GM11168 (cell line): Measurements from ENCODE around the gene ISX.
"Not testable (repeated sequence)": the region's sequence is repeated elsewhere in the genome, so short reads cannot be mapped to it uniquely, and the experiment has no call there.

Experiments used
- in situ Hi-C: fragments of 300-500 bp; cut with MboI; formaldehyde crosslinking; loops from one replicate; pipeline ENCODE4 v1.12.0; 2022; ENCODE audit warnings: low sequenced_read_pairs; ENCODE audit not compliant: unreplicated experiment

The ISX gene

DNA sequence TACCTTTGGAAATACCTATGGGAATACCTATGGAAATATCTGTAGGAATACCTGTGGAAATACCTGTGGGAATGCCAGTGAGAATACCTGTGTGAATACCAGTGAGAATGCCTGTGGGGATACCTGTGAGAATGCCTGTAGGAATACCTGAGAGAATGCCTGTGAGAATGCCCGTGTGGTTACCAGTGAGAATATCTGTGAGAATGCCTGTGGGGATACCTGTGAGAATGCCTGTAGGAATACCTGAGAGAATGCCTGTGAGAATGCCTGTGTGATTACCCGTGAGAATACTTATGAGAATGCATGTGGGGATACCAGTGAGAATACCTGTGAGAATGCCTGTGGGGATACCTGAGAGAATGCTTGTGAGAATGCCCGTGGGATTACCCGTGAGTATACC, 15.9 kb upstream of the ISX start:
- in situ Hi-C loops = not testable (repeated sequence)

DNA sequence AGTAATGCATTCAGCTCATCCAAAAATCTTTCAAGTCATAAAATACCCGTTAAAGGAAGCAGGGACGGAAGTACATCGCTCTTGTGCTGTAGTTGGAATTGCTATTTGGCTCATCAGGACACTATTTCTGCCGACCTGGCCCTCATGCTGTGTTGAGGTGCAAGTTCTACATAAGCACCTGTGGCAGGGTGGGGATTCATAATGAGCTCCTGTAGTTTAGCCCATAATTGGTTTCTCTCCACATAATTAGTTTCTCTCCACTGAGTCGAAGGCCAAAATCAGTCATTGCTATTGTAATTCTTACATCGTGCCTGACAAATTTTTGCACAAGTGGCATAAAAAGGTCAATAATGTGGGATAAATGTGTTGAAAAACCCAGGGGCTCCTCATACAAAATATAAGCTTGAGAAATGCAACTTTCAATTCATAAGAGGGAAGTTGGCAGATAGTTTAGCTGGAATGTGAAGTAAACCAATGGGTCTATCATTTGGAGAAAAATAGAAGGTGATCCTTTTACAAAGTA, 14.9 kb upstream of the ISX start:
- in situ Hi-C loops = no loop called here

DNA sequence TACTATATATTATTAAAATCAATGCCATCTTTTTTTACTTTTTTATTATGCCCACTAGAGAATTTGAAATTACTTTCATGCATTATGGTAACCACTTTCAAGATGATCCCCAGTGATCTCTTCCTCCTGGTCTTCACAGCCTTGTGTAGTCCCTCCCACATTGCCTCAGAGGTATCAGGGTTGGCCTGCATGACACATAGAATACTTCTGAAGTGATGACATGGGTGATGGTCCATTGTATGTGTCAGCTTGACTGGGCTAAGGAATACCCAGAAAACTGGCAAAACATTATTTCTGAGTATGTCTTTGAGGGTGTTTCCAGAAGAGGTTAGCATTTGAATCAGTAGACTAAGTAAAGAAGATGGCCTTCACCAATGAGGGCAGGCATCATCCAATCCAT, 14.2 kb upstream of the ISX start:
- in situ Hi-C loops = no loop called here

DNA sequence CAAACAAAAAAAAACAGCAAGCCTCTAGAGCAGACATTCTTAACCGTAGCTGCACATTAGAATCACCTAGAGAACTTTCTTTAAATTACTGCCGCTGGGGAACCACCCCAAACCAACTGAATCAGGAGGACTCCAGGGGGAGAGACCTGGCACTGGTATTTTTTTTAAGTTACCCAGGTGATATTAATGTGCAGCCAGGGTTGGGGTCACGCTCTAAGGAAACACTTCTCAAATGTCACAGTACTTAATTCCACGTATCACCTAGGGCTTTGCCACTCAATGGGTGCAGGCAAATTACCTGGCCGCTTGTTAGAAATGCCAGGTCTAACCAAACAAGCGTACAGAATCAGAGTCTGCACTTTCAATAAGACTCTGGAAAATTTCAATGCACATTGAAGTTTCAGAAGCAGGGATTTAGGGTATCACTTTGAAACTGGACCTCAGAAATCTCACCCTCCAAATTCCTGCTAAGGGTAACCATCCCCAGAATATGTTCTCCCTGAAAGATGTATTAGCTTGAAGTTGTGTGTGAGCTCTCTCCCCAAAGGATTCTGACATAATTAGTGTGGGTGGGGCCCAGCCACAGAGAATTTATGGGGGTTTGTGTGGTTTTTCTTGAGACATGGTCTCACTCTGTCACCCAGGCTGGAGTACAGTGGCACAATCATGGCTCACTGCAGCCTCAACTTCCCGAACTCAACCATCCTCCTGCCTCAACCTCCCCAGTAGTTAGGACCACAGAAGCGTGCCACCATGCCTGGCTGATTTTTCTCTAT, 12.7 kb upstream of the ISX start:
- in situ Hi-C loops = no loop called here

DNA sequence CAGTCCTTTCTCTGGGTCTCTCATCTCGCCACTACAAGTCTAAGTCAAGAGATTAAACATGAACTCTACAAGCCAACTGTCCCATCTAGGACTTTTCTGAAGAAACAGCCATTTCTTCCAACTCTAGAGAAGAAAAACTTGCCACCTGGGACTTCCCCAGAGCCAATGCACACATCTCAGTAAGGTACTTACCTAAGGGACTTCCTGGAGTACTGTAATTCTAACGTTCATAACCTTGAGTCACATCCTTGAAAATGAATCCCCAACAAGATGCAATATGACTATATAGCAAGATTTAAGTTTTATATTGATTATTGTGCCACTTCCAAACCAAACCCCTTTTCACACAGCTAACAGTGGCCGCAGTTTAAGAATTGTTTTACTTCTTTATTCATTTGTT, 11.9 kb upstream of the ISX start:
- in situ Hi-C loops = no loop called here

DNA sequence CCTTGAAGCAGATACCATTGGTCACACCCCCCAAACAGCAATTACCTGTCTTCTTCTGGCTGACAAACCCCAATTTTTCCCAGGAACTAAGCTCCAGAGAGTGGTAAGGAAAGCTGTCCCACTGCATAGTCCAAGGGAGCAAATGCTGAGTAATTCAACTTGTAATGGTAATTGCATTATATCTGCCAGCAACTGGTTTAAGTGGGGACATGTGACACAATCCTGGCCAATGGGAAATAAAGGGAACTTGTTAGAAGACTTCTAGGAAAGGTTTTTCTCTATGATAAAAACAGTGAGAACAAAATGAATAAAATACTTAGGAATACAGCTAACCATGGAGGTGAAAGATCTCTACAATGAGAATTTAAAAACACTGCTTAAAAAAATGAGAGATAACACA, 9.5 kb upstream of the ISX start:
- in situ Hi-C loops = no loop called here

DNA sequence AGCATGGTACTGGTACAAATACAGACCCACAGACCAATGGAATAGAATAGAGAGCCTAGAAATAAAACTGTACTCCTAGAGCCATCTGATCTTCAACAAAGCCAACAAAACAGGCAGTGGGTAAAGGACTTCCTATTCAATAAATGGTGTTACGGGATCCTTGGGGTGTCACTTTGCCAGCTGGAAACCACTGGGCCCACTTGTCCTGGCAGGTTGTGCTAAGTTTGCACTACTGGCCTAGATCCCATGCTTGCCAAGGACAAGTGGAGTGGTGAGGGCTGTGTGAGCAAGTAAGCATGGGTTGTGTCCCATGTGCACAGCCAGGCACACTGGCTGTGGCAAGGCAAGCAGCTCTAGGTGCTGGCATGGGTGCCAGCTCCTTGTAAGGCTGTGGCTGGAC, 8.8 kb upstream of the ISX start:
- in situ Hi-C loops = no loop called here

DNA sequence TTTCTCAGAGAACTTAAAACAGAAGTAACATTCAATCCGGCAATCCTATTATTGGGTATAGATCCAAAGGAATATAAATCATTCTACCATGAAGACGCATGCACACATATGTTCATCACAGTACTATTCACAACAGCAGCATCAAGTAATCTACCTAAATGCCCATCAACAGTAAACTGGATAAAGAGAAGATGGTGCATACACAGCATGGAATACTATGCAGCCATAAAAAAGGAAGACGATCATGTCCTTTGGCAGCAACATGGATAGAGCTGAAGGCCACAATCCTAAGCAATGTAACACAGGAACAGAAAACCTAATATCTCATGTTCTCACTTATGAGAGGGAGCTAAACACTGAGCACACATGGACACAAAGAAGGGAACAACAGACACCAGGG, 6.3 kb upstream of the ISX start:
- in situ Hi-C loops = no loop called here

DNA sequence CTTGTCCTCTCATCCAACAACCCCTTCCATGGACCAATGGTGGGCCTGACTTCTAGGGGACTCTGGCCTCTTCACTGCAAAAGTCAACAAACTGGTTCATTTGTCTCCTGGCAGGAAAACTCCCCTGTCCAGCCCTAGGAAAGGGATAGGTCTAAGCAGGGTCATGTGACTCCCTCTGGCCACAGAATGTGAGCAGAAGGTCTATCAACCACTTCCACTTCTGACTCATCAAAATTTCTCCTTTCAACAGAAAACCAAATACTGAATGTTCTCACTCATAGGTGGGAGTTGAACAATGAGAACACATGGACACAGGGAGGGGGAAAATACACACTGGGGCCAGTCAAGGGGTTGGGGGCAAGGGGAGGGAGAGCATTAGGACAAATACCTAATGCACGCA, 1.3 kb upstream of the ISX start:
- in situ Hi-C loops = no loop called here

DNA sequence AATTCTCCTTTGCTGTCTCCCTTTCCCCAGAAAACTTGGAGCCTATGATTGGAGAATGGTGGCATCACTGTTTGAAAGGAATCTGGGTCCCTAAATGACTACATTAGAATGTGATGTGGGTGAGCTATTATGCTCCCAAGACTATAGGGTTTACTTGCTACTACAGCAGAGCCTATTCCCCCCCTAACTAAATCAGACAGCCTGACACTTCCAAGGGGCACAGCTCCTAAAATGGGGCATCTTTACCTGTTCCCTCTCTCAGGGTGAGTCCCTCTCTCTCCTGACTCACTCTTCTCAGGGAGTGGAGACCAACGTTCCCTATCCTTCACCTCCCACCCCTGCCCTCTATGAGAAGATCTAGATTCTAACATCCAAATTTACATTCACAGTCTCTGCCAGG, 775 bp upstream of the ISX start:
- in situ Hi-C loops = no loop called here

DNA sequence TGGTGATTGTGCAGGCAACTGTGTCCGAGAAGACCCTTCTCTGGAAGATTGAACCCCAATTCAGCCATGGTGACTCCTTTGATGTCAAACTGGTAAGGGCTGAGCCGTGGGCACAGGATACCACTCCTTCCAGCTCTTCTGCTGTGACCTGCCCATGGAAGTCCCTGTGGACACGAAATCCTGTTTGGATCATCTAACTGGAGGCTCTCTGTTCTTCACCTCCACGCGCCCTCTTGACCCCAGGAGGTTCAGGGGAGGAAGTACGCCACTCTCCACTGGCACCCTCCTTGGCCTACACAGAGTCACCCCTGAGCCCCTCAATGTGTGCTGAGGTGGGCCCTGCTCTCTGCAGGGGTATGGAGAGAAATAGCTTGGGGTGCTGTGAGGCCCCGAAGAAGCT, 810 bp downstream of the ISX start:
- in situ Hi-C loops = no loop called here

DNA sequence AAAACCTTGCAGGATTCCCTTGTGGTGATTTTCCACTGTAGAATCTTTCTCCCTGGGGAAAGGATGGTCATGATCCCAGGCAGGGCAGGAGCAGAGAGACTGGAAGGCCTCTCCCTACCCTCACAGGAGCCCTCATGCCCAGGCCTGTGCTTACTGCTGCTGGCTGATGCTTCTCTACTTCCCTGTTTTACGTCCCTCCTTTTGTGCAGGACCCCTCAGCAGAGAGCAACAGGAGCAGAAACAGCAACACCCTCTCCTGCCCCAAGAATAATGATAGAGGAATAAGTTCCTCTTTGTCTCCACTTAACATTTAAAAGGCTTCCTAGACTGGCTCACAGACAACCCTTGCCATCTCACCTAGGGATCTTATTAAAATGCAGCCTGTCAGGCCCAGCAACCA, 3.6 kb downstream of the ISX start:
- in situ Hi-C loops = no loop called here

DNA sequence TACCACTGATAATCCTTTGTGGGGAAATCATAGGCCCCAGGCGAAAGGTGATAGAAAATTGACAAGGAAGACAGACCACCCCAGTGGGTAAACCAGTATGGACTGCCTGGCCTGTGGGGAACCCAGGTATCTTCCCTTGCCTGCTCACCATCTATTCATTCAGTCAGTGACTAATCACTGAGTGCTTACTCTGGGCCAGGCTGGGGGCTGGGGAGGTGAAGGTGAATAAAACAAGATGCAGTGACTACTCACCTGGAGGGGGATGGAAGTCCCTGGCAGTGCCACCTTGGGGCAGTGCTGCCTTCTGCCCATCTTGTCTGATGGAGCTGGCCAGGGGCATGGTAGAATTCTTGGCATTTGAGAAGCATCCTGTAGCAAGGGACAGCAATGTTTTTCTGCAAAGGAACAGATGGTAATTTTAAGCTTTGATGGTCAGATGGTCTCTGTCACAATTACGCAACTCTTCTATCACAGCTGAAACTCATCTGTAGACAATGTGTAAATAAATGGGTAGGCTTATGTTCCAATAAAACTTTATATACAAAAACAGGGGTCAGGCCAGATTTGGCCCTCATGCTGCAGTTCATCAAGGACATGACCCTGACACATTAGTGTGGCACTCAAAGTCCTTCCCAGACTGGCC, 4.6 kb downstream of the ISX start:
- in situ Hi-C loops = no loop called here

DNA sequence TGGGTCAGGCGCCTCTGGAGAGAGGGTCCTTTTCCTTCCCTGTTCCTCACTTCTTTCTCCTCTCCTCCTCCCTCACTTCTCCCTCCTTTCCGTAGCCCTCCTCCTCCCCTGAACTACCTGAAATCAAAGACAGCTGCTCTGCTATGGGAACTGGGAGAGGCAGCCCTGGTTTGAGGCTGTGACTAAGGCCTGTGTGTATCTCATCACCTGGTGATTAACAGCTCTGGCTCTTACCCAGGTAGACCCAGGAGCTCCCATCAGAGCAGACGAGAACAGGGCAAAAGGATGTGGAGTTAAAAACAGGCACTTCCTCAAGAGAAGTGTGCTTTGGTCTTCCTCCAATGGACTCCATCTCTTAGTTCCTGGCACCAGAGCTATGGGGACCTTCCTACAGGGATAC, 5.8 kb downstream of the ISX start:
- in situ Hi-C loops = no loop called here

DNA sequence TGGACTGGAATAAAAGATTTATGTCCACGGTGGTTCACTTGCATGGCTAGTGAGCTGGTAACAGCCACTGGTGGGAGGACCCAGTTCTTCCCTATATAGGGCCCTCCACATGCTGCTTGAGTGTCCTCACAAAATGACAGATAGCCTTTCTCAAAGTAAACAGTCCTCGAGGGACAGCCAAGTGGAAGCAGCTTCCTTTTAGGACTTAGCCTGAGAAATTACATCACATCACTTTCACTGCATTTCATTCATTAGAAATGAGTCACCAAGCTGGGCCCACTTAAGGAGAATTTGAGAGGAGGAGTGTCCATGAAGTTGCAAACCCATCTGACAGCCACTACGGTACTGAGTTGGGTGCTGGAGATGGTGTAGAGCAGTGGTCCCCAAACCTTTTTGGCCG, 7.0 kb downstream of the ISX start:
- in situ Hi-C loops = no loop called here

DNA sequence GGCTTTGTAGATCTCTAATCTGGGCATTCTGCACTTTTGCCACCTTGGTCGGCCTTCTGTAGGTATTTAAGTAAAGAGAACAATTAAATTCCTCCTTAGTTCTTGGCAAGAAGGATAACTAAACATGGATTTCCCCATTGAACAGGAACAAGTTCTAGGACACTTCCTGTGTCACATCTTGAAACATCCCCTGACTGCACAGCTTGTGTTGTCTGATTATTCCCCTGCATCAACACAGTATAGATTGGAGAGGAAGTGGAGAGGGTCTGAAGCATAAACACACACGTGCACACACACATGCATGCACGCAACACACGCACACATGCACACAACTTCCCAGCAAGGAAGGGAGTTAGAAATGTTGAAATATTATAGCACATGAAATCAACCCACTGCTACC, 8.6 kb downstream of the ISX start:
- in situ Hi-C loops = no loop called here

DNA sequence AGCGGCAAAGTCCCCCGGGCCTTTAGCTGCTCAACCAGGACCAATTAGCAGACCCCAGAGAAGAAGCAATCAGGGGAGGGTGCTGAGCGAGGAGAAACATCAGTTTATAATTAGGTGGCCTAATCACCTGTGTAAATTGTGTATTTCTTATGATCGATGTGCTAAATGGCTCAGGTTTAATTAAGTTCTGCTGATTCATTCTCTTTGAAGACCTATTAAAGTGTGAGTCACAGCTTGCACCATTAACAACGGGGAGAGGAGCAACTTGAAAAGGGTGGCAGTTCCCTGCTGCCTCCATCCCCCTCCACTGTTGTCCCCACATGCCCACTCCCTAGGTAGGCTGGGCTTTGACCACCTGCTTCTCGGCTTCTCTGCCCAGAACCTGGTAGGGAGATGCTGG, 10.7 kb downstream of the ISX start:
- in situ Hi-C loops = no loop called here

DNA sequence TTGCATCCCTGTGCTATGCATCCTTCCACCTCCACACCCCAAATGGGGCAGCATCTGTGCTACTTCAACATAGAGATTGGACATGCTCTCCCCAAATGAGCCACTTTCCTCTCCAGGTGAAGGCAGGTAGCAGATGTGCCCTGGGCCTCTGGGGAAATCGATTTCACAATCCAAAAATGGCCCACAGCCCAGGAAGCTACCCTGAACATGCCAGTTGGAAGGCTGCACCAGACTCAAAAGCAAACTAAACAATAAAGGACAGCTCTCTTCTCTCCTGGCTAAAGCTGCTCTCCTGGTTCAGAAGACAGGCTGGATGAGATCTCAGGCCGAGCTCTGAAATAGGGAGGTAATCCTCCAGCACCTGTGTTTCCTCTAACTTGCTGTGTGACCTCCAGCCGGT, 19.7 kb downstream of the ISX start:
- in situ Hi-C loops = no loop called here

DNA sequence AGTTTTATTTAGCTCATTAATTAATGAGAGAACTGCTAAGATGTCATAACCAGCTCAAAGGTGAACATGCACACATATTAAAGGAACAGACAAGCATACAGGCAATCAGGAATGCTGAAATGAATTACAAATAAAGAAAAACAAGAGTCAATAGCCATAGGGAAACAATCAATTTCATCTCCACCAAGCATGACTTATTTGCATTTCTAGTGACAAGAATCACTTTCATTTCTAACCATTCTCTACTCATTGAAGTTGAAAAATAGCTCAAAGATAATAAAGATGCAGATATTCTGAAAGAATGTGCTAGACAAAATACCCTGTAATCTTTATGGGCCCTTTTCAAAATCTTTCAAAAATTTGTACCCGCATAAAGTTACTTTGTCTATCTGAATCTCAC, 23.2 kb downstream of the ISX start:
- in situ Hi-C loops = no loop called here

DNA sequence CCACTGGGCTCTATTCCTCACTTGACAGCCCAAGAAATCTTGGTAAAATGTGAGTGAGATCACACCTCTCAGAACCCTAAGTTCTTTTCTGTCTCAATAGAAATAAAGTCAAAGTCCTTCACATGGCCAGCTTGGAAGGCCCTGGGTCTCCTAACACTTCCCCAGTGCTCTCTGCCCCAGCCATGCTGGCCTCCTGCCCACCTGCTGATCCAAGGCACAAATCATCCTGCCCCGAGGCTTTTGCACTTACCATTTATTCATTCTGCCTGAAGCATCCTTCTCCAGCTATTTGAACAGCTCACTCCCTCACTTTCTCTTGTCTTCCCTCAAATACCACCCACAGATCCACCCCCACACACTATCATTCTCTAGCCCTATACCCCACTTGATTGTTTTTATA, 26.4 kb downstream of the ISX start:
- in situ Hi-C loops = no loop called here

DNA sequence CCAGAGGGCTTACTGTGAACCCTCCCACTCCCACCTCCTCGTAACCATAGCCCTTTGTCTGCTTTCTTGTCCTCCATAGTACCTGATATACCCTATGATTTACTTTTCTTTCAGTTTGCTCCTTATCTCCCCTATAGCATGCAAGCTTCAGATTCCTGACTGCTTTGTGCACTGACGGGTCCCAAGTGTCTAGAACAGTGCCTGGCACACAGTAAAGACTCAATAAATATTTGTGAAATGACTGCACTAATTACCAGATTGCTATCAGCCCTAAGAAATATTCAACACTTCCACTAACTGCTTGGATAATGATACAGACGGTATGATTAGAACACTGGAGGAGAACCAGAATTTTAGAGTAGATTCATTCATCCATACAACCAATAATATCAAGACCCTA, 33.0 kb downstream of the ISX start:
- in situ Hi-C loops = no loop called here

DNA sequence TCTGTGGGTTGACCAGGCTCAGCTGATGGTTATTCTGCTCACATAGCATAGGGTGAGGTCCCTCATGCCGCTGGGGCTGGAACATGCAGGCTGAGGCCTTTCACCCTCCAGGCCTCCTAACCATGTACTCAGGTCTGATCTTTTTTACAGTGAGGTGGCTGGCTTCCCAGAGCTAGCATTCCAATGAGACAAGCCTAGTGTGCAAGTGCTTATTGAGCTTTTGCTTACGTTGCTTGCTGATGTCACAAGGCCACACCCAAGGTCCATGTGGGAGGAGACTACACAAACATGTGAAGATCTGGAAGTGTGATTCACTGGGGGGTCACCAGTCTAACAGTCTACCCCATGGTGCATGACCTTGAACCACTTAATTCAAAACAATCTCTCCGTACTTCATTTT, 33.9 kb downstream of the ISX start:
- in situ Hi-C loops = no loop called here
